ENCODE results near the gene DHX16. TPM values are rescaled to one million over a fixed set of nuclear protein-coding genes. Genes with fewer than 3 reads are reported as not detected.

The DHX16 gene
- total RNA-seq, 1 experiment from 2014 or later, result 45.3 TPM

- DNase-seq, result no peak
- peaks cover 36% of the 10 kb centered on the region for H3K36me3 ChIP-seq (replicated peaks; ENCODE audit: control insufficient read depth, insufficient read depth, low read length)
- no peaks in the 10 kb centered on the region for H3K27me3 ChIP-seq (ENCODE audit: control insufficient read depth, insufficient read depth, low read length)
- H3K4me3 ChIP-seq (ENCODE audit: insufficient read depth, low read depth, low read length), result no peak overlapping the region
Observed at GRCh38 chr6:30709101-30709868, 36.5 kb upstream of the DHX16 start.

- DNase-seq, result no peak
- H3K4me3 ChIP-seq (ENCODE audit: insufficient read depth, low read depth, low read length), result no peak overlapping the region
- no peaks in the 10 kb centered on the region for H3K27me3 ChIP-seq (ENCODE audit: control insufficient read depth, insufficient read depth, low read length)
- peaks cover 40% of the 10 kb centered on the region for H3K36me3 ChIP-seq (replicated peaks; ENCODE audit: control insufficient read depth, insufficient read depth, low read length)
Observed at GRCh38 chr6:30707281-30707850, 34.6 kb upstream of the DHX16 start.

- Histone ChIP-seq H3K4me3 (ENCODE audit: insufficient read depth, low read depth, low read length) (no peak overlapping the region), H3K27me3 (ENCODE audit: control insufficient read depth, insufficient read depth, low read length) (no peaks in the 10 kb centered on the region), H3K36me3 (replicated peaks; ENCODE audit: control insufficient read depth, insufficient read depth, low read length) (peaks cover 24% of the 10 kb centered on the region)
- DNase-seq, result no peak
Observed at GRCh38 chr6:30705620-30706019, 32.8 kb upstream of the DHX16 start.

- peaks cover 26% of the 10 kb centered on the region for H3K36me3 ChIP-seq (replicated peaks; ENCODE audit: control insufficient read depth, insufficient read depth, low read length)
Observed at GRCh38 chr6:30703821-30704220, 31.0 kb upstream of the DHX16 start.

GRCh38 chr6:30703011-30703410, 30.2 kb upstream of the DHX16 start:
- Histone ChIP-seq H3K4me3 (ENCODE audit: insufficient read depth, low read depth, low read length) (no peak overlapping the region), H3K36me3 (replicated peaks; ENCODE audit: control insufficient read depth, insufficient read depth, low read length) (peaks cover 26% of the 10 kb centered on the region), H3K27me3 (ENCODE audit: control insufficient read depth, insufficient read depth, low read length) (no peaks in the 10 kb centered on the region)
- DNase-seq, result no peak

More at GRCh38 chr6:30703821-30704220, 31.0 kb upstream of the DHX16 start:
- H3K4me3 ChIP-seq (ENCODE audit: insufficient read depth, low read depth, low read length), result no peak overlapping the region
- H3K27me3 ChIP-seq (ENCODE audit: control insufficient read depth, insufficient read depth, low read length), result no peaks in the 10 kb centered on the region
- no peak for DNase-seq

GRCh38 chr6:30700340-30700739, 27.5 kb upstream of the DHX16 start:
- Histone ChIP-seq H3K4me3 (ENCODE audit: insufficient read depth, low read depth, low read length) (no peak overlapping the region), H3K36me3 (replicated peaks; ENCODE audit: control insufficient read depth, insufficient read depth, low read length) (peaks cover 20% of the 10 kb centered on the region), H3K27me3 (ENCODE audit: control insufficient read depth, insufficient read depth, low read length) (no peaks in the 10 kb centered on the region)
- no peak for DNase-seq

GRCh38 chr6:30696432-30696831, 23.6 kb upstream of the DHX16 start:
- no peak overlapping the region for H3K4me3 ChIP-seq (ENCODE audit: insufficient read depth, low read depth, low read length)
- H3K36me3 ChIP-seq (replicated peaks; ENCODE audit: control insufficient read depth, insufficient read depth, low read length), result peaks cover 3% of the 10 kb centered on the region; the same call in 1 of the 2 replicates
- H3K27me3 ChIP-seq (ENCODE audit: control insufficient read depth, insufficient read depth, low read length), result no peaks in the 10 kb centered on the region
- no peak for DNase-seq

- Histone ChIP-seq H3K27me3 (ENCODE audit: control insufficient read depth, insufficient read depth, low read length) (no peaks in the 10 kb centered on the region), H3K4me3 (ENCODE audit: insufficient read depth, low read depth, low read length) (peak overlapping the region; percentile 52), H3K36me3 (replicated peaks; ENCODE audit: control insufficient read depth, insufficient read depth, low read length) (no peaks in the 10 kb centered on the region)
- peak; percentile 64 for DNase-seq
Observed at GRCh38 chr6:30691208-30691847, 18.5 kb upstream of the DHX16 start.

GRCh38 chr6:30690403-30691207, 17.8 kb upstream of the DHX16 start, which contains the start of gene NRM:
TSS of gene NRM (minus strand) at chr6:30690984. CDS start at chr6:30690974, 10 bp downstream.
- no peaks in the 10 kb centered on the region for H3K36me3 ChIP-seq (replicated peaks; ENCODE audit: control insufficient read depth, insufficient read depth, low read length)
- DNase-seq, result peak; percentile 97
- H3K4me3 ChIP-seq (ENCODE audit: insufficient read depth, low read depth, low read length), result peak within 1 kb of the TSS; percentile 52
- no peaks in the 10 kb centered on the region for H3K27me3 ChIP-seq (ENCODE audit: control insufficient read depth, insufficient read depth, low read length)

- Histone ChIP-seq H3K36me3 (replicated peaks; ENCODE audit: control insufficient read depth, insufficient read depth, low read length) (no peaks in the 10 kb centered on the region), H3K4me3 (ENCODE audit: insufficient read depth, low read depth, low read length) (peak overlapping the region; percentile 52), H3K27me3 (ENCODE audit: control insufficient read depth, insufficient read depth, low read length) (no peaks in the 10 kb centered on the region)
- DNase-seq, result no peak
Observed at GRCh38 chr6:30689985-30690384, 17.2 kb upstream of the DHX16 start.

GRCh38 chr6:30689022-30689865, 16.4 kb upstream of the DHX16 start:
- no peaks in the 10 kb centered on the region for H3K36me3 ChIP-seq (replicated peaks; ENCODE audit: control insufficient read depth, insufficient read depth, low read length)
- H3K4me3 ChIP-seq (ENCODE audit: insufficient read depth, low read depth, low read length), result no peak overlapping the region
- DNase-seq, result no peak
- H3K27me3 ChIP-seq (ENCODE audit: control insufficient read depth, insufficient read depth, low read length), result no peaks in the 10 kb centered on the region

GRCh38 chr6:30688569-30688968, 15.8 kb upstream of the DHX16 start:
- H3K27me3 ChIP-seq (ENCODE audit: control insufficient read depth, insufficient read depth, low read length), result no peaks in the 10 kb centered on the region
- H3K36me3 ChIP-seq (replicated peaks; ENCODE audit: control insufficient read depth, insufficient read depth, low read length), result no peaks in the 10 kb centered on the region
- DNase-seq, result no peak
- H3K4me3 ChIP-seq (ENCODE audit: insufficient read depth, low read depth, low read length), result no peak overlapping the region

GRCh38 chr6:30687659-30688431, 15.0 kb upstream of the DHX16 start:
- Histone ChIP-seq H3K4me3 (ENCODE audit: insufficient read depth, low read depth, low read length) (peak overlapping the region; percentile 86), H3K27me3 (ENCODE audit: control insufficient read depth, insufficient read depth, low read length) (no peaks in the 10 kb centered on the region), H3K36me3 (replicated peaks; ENCODE audit: control insufficient read depth, insufficient read depth, low read length) (no peaks in the 10 kb centered on the region)
- DNase-seq, result no peak

Measured in H7 (cell line).